CMK (cell line): ENCODE results near the gene EVL.
"Not testable (repeated sequence)": the region's sequence is repeated elsewhere in the genome, so short reads cannot be mapped to it uniquely, and the experiment has no call there.

Experiments used
- DNase-seq: peaks from one replicate; pipeline ENCODE4 v3.0.0-alpha.2; 2010; ENCODE audit warnings: low read depth

Gene EVL

GRCh38 chr14:100065111-100065871 is at the start of gene EVL:
Gene EVL (plus strand): TSS chr14:100065422. CDS start chr14:100065501, 79 bp downstream.
- no peak for DNase-seq

- no peak for DNase-seq
Measured at GRCh38 chr14:100017553-100017952, 47.7 kb upstream of the EVL start.

GRCh38 chr14:100018054-100018453 is 47.2 kb upstream of the EVL start:
- no peak for DNase-seq

GRCh38 chr14:100018482-100018881 is 46.7 kb upstream of the EVL start:
- DNase-seq, result no peak

GRCh38 chr14:100019156-100019744 is 46.0 kb upstream of the EVL start:
- no peak for DNase-seq

- no peak for DNase-seq
Measured at GRCh38 chr14:100020629-100021028, 44.6 kb upstream of the EVL start.

GRCh38 chr14:100022772-100023451 is 42.3 kb upstream of the EVL start:
- no peak for DNase-seq

GRCh38 chr14:100025111-100025510 is 40.1 kb upstream of the EVL start:
- peak; percentile 60 for DNase-seq

GRCh38 chr14:100027771-100028490 is 37.3 kb upstream of the EVL start:
- no peak for DNase-seq

- no peak for DNase-seq
Measured at GRCh38 chr14:100028990-100029677, 36.1 kb upstream of the EVL start.

- not testable (repeated sequence) for DNase-seq
Measured at GRCh38 chr14:100030006-100030405, 35.2 kb upstream of the EVL start.

GRCh38 chr14:100030452-100031153 is 34.6 kb upstream of the EVL start:
- DNase-seq, result no peak

GRCh38 chr14:100031506-100032281 is 33.5 kb upstream of the EVL start:
- no peak for DNase-seq

- no peak for DNase-seq
Measured at GRCh38 chr14:100032738-100033137, 32.5 kb upstream of the EVL start.

- DNase-seq, result no peak
Measured at GRCh38 chr14:100033347-100034075, 31.7 kb upstream of the EVL start.

- no peak for DNase-seq
Measured at GRCh38 chr14:100034468-100034867, 30.8 kb upstream of the EVL start.

- DNase-seq, result no peak
Measured at GRCh38 chr14:100034961-100035500, 30.2 kb upstream of the EVL start.

- DNase-seq, result no peak
Measured at GRCh38 chr14:100035700-100036099, 29.5 kb upstream of the EVL start.

- no peak for DNase-seq
Measured at GRCh38 chr14:100037353-100037752, 27.9 kb upstream of the EVL start.
